Measurements from ENCODE around the gene SHISA5.

DNA sequence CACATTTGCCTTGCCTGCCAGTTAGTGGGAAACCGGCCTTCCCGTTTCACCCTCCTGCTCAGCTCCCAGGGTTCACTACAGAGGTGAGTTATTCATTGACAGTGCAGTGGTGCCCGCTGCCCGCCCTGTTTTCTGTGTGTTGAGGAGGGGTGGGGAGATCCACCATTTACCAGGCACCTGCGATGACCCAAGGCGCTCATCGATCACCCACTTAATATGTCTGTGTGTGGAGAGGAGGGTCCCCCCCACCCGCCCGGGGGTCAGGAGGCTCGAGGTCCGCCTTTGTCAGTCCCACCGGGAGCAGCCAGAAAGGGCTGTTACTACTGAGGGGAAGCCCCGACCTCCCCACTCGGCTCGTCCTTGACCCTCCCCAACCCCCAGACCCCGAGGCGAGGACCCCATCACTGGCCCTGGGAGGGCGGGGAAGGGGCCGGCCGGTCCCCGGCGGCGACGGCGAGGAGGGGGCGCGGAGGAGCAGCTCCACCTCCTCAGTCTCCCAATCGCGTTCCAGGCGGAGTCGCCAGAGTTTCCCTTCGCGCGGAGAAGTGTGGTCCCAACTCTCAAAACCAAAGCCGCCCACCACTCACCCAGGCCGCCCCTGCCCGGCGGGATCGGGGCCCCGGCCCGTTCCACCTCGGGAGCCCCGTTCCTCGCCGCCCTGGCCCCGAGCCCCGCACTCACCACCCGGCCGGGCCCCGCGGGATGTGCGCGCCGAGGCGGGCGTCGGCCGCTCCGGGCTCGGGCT lies 75.2 kb downstream of the SHISA5 start:
- no peak for TF ChIP-seq TARDBP (IDR thresholded peaks at IDR 0.05)
- TF ChIP-seq FOXA1 (IDR thresholded peaks at IDR 0.05), result no peak
- TF ChIP-seq FOXM1 (IDR thresholded peaks at IDR 0.05; ENCODE audit: borderline replicate concordance), result no peak
- TF ChIP-seq HDGF (IDR thresholded peaks at IDR 0.05; ENCODE audit: borderline replicate concordance), result no peak
- TF ChIP-seq SUZ12 (IDR thresholded peaks at IDR 0.05), result no peak
- TF ChIP-seq SP1 (IDR thresholded peaks at IDR 0.05), result no peak
- TF ChIP-seq BHLHE40 (IDR thresholded peaks at IDR 0.05; ENCODE audit: borderline replicate concordance), result no peak
- TF ChIP-seq L3MBTL2 (conservative IDR thresholded peaks at IDR 0.05), result no peak
- no peak for TF ChIP-seq CTBP1 (IDR thresholded peaks at IDR 0.05; ENCODE audit: borderline replicate concordance)
- no peak for TF ChIP-seq ZNF384 (IDR thresholded peaks at IDR 0.05)
- TF ChIP-seq, protein P1, sequence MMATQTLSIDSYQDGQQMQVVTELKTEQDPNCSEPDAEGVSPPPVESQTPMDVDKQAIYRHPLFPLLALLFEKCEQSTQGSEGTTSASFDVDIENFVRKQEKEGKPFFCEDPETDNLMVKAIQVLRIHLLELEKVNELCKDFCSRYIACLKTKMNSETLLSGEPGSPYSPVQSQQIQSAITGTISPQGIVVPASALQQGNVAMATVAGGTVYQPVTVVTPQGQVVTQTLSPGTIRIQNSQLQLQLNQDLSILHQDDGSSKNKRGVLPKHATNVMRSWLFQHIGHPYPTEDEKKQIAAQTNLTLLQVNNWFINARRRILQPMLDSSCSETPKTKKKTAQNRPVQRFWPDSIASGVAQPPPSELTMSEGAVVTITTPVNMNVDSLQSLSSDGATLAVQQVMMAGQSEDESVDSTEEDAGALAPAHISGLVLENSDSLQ (IDR thresholded peaks at IDR 0.05), result no peak
